GM12878 (cell line): ENCODE measurements around the gene PCSK5. TPM values are rescaled to one million over a fixed set of nuclear protein-coding genes. Genes with fewer than 3 reads are reported as not detected.

Source experiments
- ATAC-seq: fragments of 200-7000 bp; cut with Tn5 transposase; 3 replicates; pipeline ENCODE4 v1.9.1; 2020; ENCODE audit warnings: mild to moderate bottlenecking, moderate library complexity
- BruUV-seq: library from RNA; stranded (reverse); fragments of 400-500 nt; replicated peaks from 2 replicates; lab custom pipeline; 2021; lab: Mats Ljungman, UMichigan
- CTCF ChIA-PET: fragments of 300-600 bp; sonication (Branson Sonifier 250); formaldehyde crosslinking; extraction: SDS; loops from one replicate; lab custom pipeline; 2021; ENCODE audit warnings: inconsistent platforms; lab: Yijun Ruan, JAX
- POLR2A ChIA-PET: fragments of 350-600 bp; formaldehyde crosslinking; extraction: SDS; loops from one replicate; lab custom pipeline; 2021; ENCODE audit warnings: inconsistent platforms; lab: Charles Lee
- RAD21 ChIA-PET: fragments of 300-600 bp; sonication (Branson Sonifier 250); formaldehyde crosslinking; loops from one replicate; lab custom pipeline; 2023; ENCODE audit warnings: antibody characterized with exemption; ENCODE audit not compliant: unreplicated experiment; lab: Charles Lee
- SMC1A ChIA-PET: fragments of 300-600 bp; sonication (Branson Sonifier 250); formaldehyde crosslinking; loops from one replicate; lab custom pipeline; 2023; ENCODE audit not compliant: unreplicated experiment, uncharacterized antibody; lab: Charles Lee
- DNase-seq: peaks from one replicate; pipeline ENCODE4 v3.0.0-alpha.2; 2011; ENCODE audit warnings: low read depth, low spot score
- FAIRE-seq: peaks from 3 replicates; lab custom pipeline; 2011; peaks lifted over from hg19 to GRCh38; lab: Jason Lieb, UNC
- H2AFZ ChIP-seq: 2 replicates; pipeline ENCODE4 v1.6.0; 2011; ENCODE audit warnings: low read depth, low read length, control low read depth; ENCODE audit not compliant: control insufficient read depth
- H3K27ac ChIP-seq: 2 replicates; pipeline ENCODE4 v1.5.1; 2011; ENCODE audit warnings: control low read depth; ENCODE audit not compliant: control insufficient read depth, insufficient read depth
- H3K27me3 ChIP-seq, 2 experiments: replicated peaks in 1 of 2; 2 replicates each; pipeline versions ENCODE4 v1.6.0 to v1.6.1; 2011; ENCODE audit warnings: low read length in 1 of 2; ENCODE audit not compliant: control insufficient read depth in 2 of 2, insufficient read depth in 2 of 2
- H3K36me3 ChIP-seq, 2 experiments: 2 replicates each; pipeline ENCODE4 v1.5.1; 2011; ENCODE audit warnings: low read length in 1 of 2; ENCODE audit not compliant: control insufficient read depth in 2 of 2, insufficient read depth in 2 of 2
- H3K4me1 ChIP-seq: 2 replicates; pipeline ENCODE4 v1.6.1; 2011; ENCODE audit warnings: mild to moderate bottlenecking, low read length, moderate library complexity, mixed read lengths; ENCODE audit not compliant: control insufficient read depth, insufficient read depth
- H3K4me2 ChIP-seq: 2 replicates; pipeline ENCODE4 v1.6.0; 2011; ENCODE audit warnings: control low read depth; ENCODE audit not compliant: control insufficient read depth, insufficient read depth
- H3K4me3 ChIP-seq: fragments of 200-600 bp; sonication (generic); 2 replicates; pipeline ENCODE4 v1.5.1; 2016
- H3K79me2 ChIP-seq: 2 replicates; pipeline ENCODE4 v1.6.0; 2011; ENCODE audit warnings: low read length; ENCODE audit not compliant: control insufficient read depth, insufficient read depth
- H3K9ac ChIP-seq: 2 replicates; pipeline ENCODE4 v1.8.0; 2011; ENCODE audit warnings: low read length, control low read depth, mixed read lengths; ENCODE audit not compliant: control insufficient read depth, insufficient read depth
- H3K9me3 ChIP-seq: replicated peaks from 3 replicates; pipeline ENCODE4 v1.5.1; 2011; ENCODE audit warnings: mild to moderate bottlenecking, low read length; ENCODE audit not compliant: control insufficient read depth, insufficient read depth
- H4K20me1 ChIP-seq: 2 replicates; pipeline ENCODE4 v1.6.0; 2011; ENCODE audit not compliant: control insufficient read depth, insufficient read depth
- ATF7 ChIP-seq: fragments of 450-650 bp; IDR thresholded peaks from 2 replicates; pipeline ENCODE4 v1.6.1; 2016; ENCODE audit warnings: low read depth, mild to moderate bottlenecking
- CBX3 ChIP-seq: fragments of 200-600 bp; sonication (generic); IDR thresholded peaks from 2 replicates; pipeline ENCODE4 v1.6.1; 2016; ENCODE audit warnings: low read depth, borderline replicate concordance
- HDGF ChIP-seq: fragments of 450-650 bp; IDR thresholded peaks from 2 replicates; pipeline ENCODE4 v1.6.1; 2016; ENCODE audit warnings: antibody characterized with exemption
- IRF5 ChIP-seq: fragments of 450-650 bp; IDR thresholded peaks from 2 replicates; pipeline ENCODE4 v1.6.1; 2017; ENCODE audit warnings: borderline replicate concordance
- MXI1 ChIP-seq: fragments of 150-350 bp; IDR thresholded peaks from 2 replicates; pipeline ENCODE4 v1.6.1; 2011; ENCODE audit warnings: low read depth, mild to moderate bottlenecking, inconsistent platforms, low read length, improper control_type of control experiment
- RB1 ChIP-seq: fragments of 450-650 bp; formaldehyde crosslinking; IDR thresholded peaks from 2 replicates; pipeline ENCODE4 v1.6.1; 2017; ENCODE audit warnings: mild to moderate bottlenecking, borderline replicate concordance
- SMARCA5 ChIP-seq: fragments of 450-650 bp; IDR thresholded peaks from 2 replicates; pipeline ENCODE4 v1.6.1; 2017; ENCODE audit warnings: mild to moderate bottlenecking
- SMC3 ChIP-seq: IDR thresholded peaks from 2 replicates; pipeline ENCODE4 v1.6.1; 2011; ENCODE audit warnings: low read length, improper control_type of control experiment, borderline replicate concordance
- STAT1 ChIP-seq: fragments of 450-650 bp; conservative IDR thresholded peaks from 2 replicates; pipeline ENCODE4 v1.6.1; 2014; ENCODE audit warnings: antibody characterized with exemption, mild to moderate bottlenecking
- TBL1XR1 ChIP-seq: IDR thresholded peaks from 2 replicates; pipeline ENCODE4 v1.6.1; 2012; ENCODE audit warnings: low read depth, low read length, improper control_type of control experiment
- TCF12 ChIP-seq: IDR thresholded peaks from 2 replicates; pipeline ENCODE4 v1.6.1; 2011; ENCODE audit warnings: low read depth, mild to moderate bottlenecking, low read length
- TCF3 ChIP-seq: IDR thresholded peaks from 2 replicates; pipeline ENCODE4 v1.6.1; 2012; ENCODE audit warnings: low read depth, mild to moderate bottlenecking, low read length, borderline replicate concordance; ENCODE audit not compliant: insufficient read depth
- YBX1 ChIP-seq: fragments of 450-650 bp; IDR thresholded peaks from 2 replicates; pipeline ENCODE4 v1.6.1; 2016; ENCODE audit warnings: antibody characterized with exemption
- ZBTB4 ChIP-seq: fragments of 450-650 bp; formaldehyde crosslinking; IDR thresholded peaks from 2 replicates; pipeline ENCODE4 v1.4.0; 2022; ENCODE audit warnings: mild to moderate bottlenecking, moderate library complexity
- WGBS: methylation state at CpG from one replicate; pipeline ENCODE4 v1.1.6; 2016; ENCODE audit warnings: low lambda C conversion rate; ENCODE audit not compliant: insufficient replicate concordance, insufficient coverage; ENCODE audit errors: missing lambda C conversion rate; 5-methylcytosine and 5-hydroxymethylcytosine counted together
- in situ Hi-C: fragments of 300-500 bp; cut with MboI; formaldehyde crosslinking; loops from 9 replicates; pipeline ENCODE4 v1.14.3; 2018; ENCODE audit warnings: mixed read lengths
- intact Hi-C: fragments of 100-400 bp; cut with micrococcal nuclease; formaldehyde crosslinking; loops from one replicate; pipeline ENCODE4 v1.14.2; 2022; ENCODE audit not compliant: unreplicated experiment
- polyA plus RNA-seq, 11 experiments: library from polyadenylated mRNA; depleted of rRNA in 4 of 11; unstranded in 6 of 11; stranded (reverse) in 5 of 11; fragments of >200 nt; fragmentation: Nextera tagmentation in 4 of 11; fragmentation: Illumina TruSeq in 1 of 11; extraction: Ambion mirVana in 4 of 11; extraction: Trizol in 1 of 11; gene quantifications; 1 replicate in 1 of 11; 2 replicates in 10 of 11; pipeline versions ENCODE4 v1.2.1 to v1.2.3, GENCODE V29; 2011 to 2016; ENCODE audit warnings: inconsistent platforms in 2 of 11, missing spikeins in 2 of 11, low read depth in 1 of 11
- total RNA-seq, 4 experiments: library from RNA; depleted of rRNA in 3 of 4; stranded (reverse); fragments of >200 nt in 3 of 4; fragmentation: Illumina TruSeq in 1 of 4; extraction: Trizol in 1 of 4; gene quantifications; 2 replicates each; pipeline versions ENCODE4 v1.2.1 to v1.2.3, GENCODE V29; 2013 to 2021

PCSK5 gene
- total and polyA plus RNA-seq, 10 of the 15 experiments (the other 5 are each of a cell fraction or from before 2014, with no cell fraction given), result 0.01 to 0.13 (median 0.04) TPM; not detected in 3

GRCh38 chr9:75937521-75938258 lies 47.2 kb downstream of the PCSK5 start (continued):
- TF ChIP-seq TBL1XR1 (no peak), CBX3 (no peak), SMARCA5 (no peak), MXI1 (no peak), TCF12 (no peak), ZBTB4 (CRISPR knock-in tag) (no peak), SMC3 (no peak), ATF7 (no peak), YBX1 (no peak)

GRCh38 chr9:75938946-75939345 lies 48.5 kb downstream of the PCSK5 start:
- no peak for DNase-seq
- no TSS peak for BruUV-seq
- Histone ChIP-seq H3K79me2 (no peaks in the 10 kb centered on the region), H4K20me1 (no peaks in the 10 kb centered on the region), H3K27ac (no peak overlapping the region), H3K36me3 (no peaks in the 10 kb centered on the region), H2AFZ (no peak overlapping the region), H3K4me3 (no peak overlapping the region), H3K27me3 (no peaks in the 10 kb centered on the region), H3K9me3 (no peaks in the 10 kb centered on the region), H3K4me1 (no peaks in the 10 kb centered on the region), H3K9ac (no peak overlapping the region), H3K4me2 (no peak overlapping the region)
- ChIA-PET SMC1A (no interaction called here), RAD21 (no interaction called here), POLR2A (no interaction called here), CTCF (interaction anchor here (0.8 kb wide), 1 partner anchor 664 kb away, joined by 3 read pairs; no protein-coding TSS in a partner anchor)
- in situ Hi-C loops (no loop called here), intact Hi-C loops (no loop called here)
- TF ChIP-seq STAT1 (no peak), HDGF (no peak), IRF5 (no peak), TCF3 (no peak), RB1 (no peak), TBL1XR1 (no peak)
- WGBS, result 0% methylated on average over 1 of the region's 1 CpG
- ATAC-seq, result no peak
- FAIRE-seq, result no peak
